Liver (tissue), 9 donors: Measurements from ENCODE around the gene MT2A. TPM values are rescaled to one million over a fixed set of nuclear protein-coding genes. Genes with fewer than 3 reads are reported as not detected.
A peak's percentile ranks its signal among the peaks of the same experiment; 100 is the strongest.

ENCODE experiments used
- DNase-seq: peaks from one replicate; pipeline ENCODE4 v3.0.0-alpha.2; 2017; ENCODE audit warnings: low spot score
- H3K27ac ChIP-seq, 2 donors: one replicate each; pipeline ENCODE4 v1.7.0; 2013; ENCODE audit warnings: inconsistent platforms in 2 of 2, low read length in 2 of 2, control low read depth in 1 of 2, low read depth in 1 of 2, mild to moderate bottlenecking in 1 of 2
- H3K27me3 ChIP-seq, 4 donors: one replicate each; pipeline versions ENCODE4 v1.6.1 to v1.7.0; 2013; ENCODE audit warnings: low read length in 3 of 4, inconsistent platforms in 1 of 4, mild to moderate bottlenecking in 1 of 4, moderate library complexity in 1 of 4; ENCODE audit not compliant: control insufficient read depth in 4 of 4, insufficient read depth in 4 of 4
- H3K36me3 ChIP-seq, 4 donors: one replicate each; pipeline versions ENCODE4 v1.6.1 to v1.7.0; 2013; ENCODE audit warnings: low read length in 3 of 4, mild to moderate bottlenecking in 3 of 4, low read depth in 1 of 4, moderate library complexity in 1 of 4; ENCODE audit not compliant: control insufficient read depth in 4 of 4, insufficient read depth in 3 of 4
- H3K4me1 ChIP-seq, 4 donors: one replicate each; pipeline versions ENCODE4 v1.6.1 to v1.7.0; 2013; ENCODE audit warnings: low read length in 3 of 4, mild to moderate bottlenecking in 3 of 4, moderate library complexity in 1 of 4; ENCODE audit not compliant: control insufficient read depth in 4 of 4, insufficient read depth in 4 of 4
- H3K4me3 ChIP-seq, 3 donors: one replicate each; pipeline versions ENCODE4 v1.6.1 to v1.7.0; 2013; ENCODE audit warnings: low read length in 3 of 3, control low read depth in 1 of 3, low read depth in 1 of 3, mild to moderate bottlenecking in 1 of 3
- H3K9ac ChIP-seq, 2 donors: one replicate each; pipeline ENCODE4 v1.7.0; 2013; ENCODE audit warnings: low read length in 2 of 2, mild to moderate bottlenecking in 2 of 2, moderate library complexity in 2 of 2, control low read depth in 1 of 2, low read depth in 1 of 2
- H3K9me3 ChIP-seq, 4 donors: one replicate each; pipeline versions ENCODE4 v1.6.1 to v1.7.0; 2013; ENCODE audit warnings: low read length in 3 of 4; ENCODE audit not compliant: control insufficient read depth in 4 of 4
- EGR1 ChIP-seq, 2 donors: IDR thresholded peaks; 2 replicates each; pipeline ENCODE4 v1.6.1; 2016 to 2018; ENCODE audit warnings: antibody characterized with exemption in 2 of 2, low read depth in 2 of 2
- FOXA1 ChIP-seq: IDR thresholded peaks from 2 replicates; pipeline ENCODE4 v1.6.1; 2016; ENCODE audit warnings: antibody characterized with exemption
- FOXA2 ChIP-seq: IDR thresholded peaks from 2 replicates; pipeline ENCODE4 v1.6.1; 2016; ENCODE audit warnings: antibody characterized with exemption
- GABPA ChIP-seq, 2 donors: IDR thresholded peaks in 1 of 2; conservative IDR thresholded peaks in 1 of 2; 2 replicates each; pipeline ENCODE4 v1.6.1; 2016; ENCODE audit warnings: antibody characterized with exemption in 2 of 2, mild to moderate bottlenecking in 1 of 2, moderate library complexity in 1 of 2
- HNF4A ChIP-seq, 2 donors: conservative IDR thresholded peaks; 2 replicates each; pipeline ENCODE4 v1.6.1; 2016; ENCODE audit warnings: antibody characterized with exemption in 2 of 2, mild to moderate bottlenecking in 2 of 2
- HNF4G ChIP-seq: IDR thresholded peaks from 2 replicates; pipeline ENCODE4 v1.6.1; 2016; ENCODE audit warnings: antibody characterized with exemption
- JUND ChIP-seq, 2 donors: IDR thresholded peaks; 2 replicates each; pipeline ENCODE4 v1.6.1; 2016; ENCODE audit warnings: antibody characterized with exemption in 2 of 2
- NR2F2 ChIP-seq: IDR thresholded peaks from 2 replicates; pipeline ENCODE4 v1.6.1; 2016; ENCODE audit warnings: antibody characterized with exemption
- RAD21 ChIP-seq, 2 donors: IDR thresholded peaks; 2 replicates each; pipeline ENCODE4 v1.6.1; 2016; ENCODE audit warnings: antibody characterized with exemption in 2 of 2, mild to moderate bottlenecking in 2 of 2
- RXRA ChIP-seq, 2 donors: IDR thresholded peaks; 2 replicates each; pipeline ENCODE4 v1.6.1; 2017 to 2018; ENCODE audit warnings: antibody characterized with exemption in 2 of 2, mild to moderate bottlenecking in 1 of 2
- SP1 ChIP-seq: IDR thresholded peaks from 2 replicates; pipeline ENCODE4 v1.6.1; 2018; ENCODE audit warnings: antibody characterized with exemption, mild to moderate bottlenecking
- TAF1 ChIP-seq: conservative IDR thresholded peaks from 2 replicates; pipeline ENCODE4 v1.6.1; 2016; ENCODE audit warnings: antibody characterized with exemption, mild to moderate bottlenecking
- YY1 ChIP-seq: IDR thresholded peaks from 2 replicates; pipeline ENCODE4 v1.6.1; 2016; ENCODE audit warnings: antibody characterized with exemption, mild to moderate bottlenecking
- WGBS: extraction: QIAGEN DNeasy Blood & Tissue Kit; methylation state at CpG from one replicate; pipeline ENCODE4 v1.1.7; 2013; 5-methylcytosine and 5-hydroxymethylcytosine counted together
- polyA plus RNA-seq, 2 donors: library from polyadenylated mRNA; stranded (reverse) in 1 of 2; unstranded in 1 of 2; fragments of 200-250 nt in 1 of 2; fragments of >200 nt in 1 of 2; fragmentation: Nextera tagmentation in 1 of 2; extraction: Ambion mirVana in 1 of 2; gene quantifications; one replicate each; pipeline versions ENCODE4 v1.2.1 to v1.2.3, GENCODE V29; 2013 to 2015
- total RNA-seq, 2 donors: library from RNA; depleted of rRNA; stranded (reverse); fragments of >200 nt; gene quantifications; one replicate each; pipeline ENCODE4 v1.2.3, GENCODE V29; 2014
- TF ChIP-seq, protein P1 (sequence below): IDR thresholded peaks from 2 replicates; pipeline ENCODE4 v1.6.1; 2016; ENCODE audit warnings: antibody characterized with exemption
- TF ChIP-seq, protein P2 (sequence below): IDR thresholded peaks from 2 replicates; pipeline ENCODE4 v1.6.1; 2016; ENCODE audit warnings: antibody characterized with exemption, mild to moderate bottlenecking
- TF ChIP-seq, protein P3 (sequence below): fragments of 150-350 bp; IDR thresholded peaks from 2 replicates; pipeline ENCODE4 v1.5.1; 2017; ENCODE audit warnings: improper control_type of control experiment, low read depth, low read length; ENCODE audit not compliant: missing input control
- TF ChIP-seq, protein P4 (sequence below): IDR thresholded peaks from 2 replicates; pipeline ENCODE4 v1.6.1; 2016; ENCODE audit warnings: antibody characterized with exemption
- TF ChIP-seq, protein P5 (sequence below): IDR thresholded peaks from 2 replicates; pipeline ENCODE4 v1.6.1; 2016; ENCODE audit warnings: antibody characterized with exemption
- donor health status: healthy.
- donor health status: healthy.
- donor health status: healthy.
- donor health status: healthy.
- donor health status: healthy.

The MT2A gene
- total and polyA plus RNA-seq, 4 donors = 45.8 to 5,206 (median 2,233) TPM

DNA sequence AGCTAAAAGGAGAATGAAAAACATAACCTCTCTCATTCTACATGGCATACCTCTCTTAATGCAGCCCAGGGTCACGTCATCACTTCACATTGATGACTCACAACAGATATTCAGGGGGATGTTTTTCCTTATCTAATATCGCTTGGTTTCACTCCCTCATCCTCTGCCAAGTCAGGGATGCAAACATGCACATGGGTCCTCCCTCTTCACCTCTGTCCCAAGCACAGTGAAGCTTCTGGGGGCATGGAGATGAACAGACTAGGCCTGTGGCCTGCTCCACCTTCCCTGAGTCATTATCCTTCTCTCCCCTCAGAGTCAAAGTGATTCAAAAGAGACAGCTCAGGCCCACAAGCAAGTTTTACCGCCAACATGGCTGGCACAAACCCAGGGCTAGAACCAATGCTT lies 2.3 kb upstream of the MT2A start:
- 33% methylated on average over 3 of the region's 3 CpGs for WGBS
- TF ChIP-seq HNF4G (no peak), SP1 (no peak), RAD21 (IDR thresholded peaks at IDR 0.05) (no peak), YY1 (no peak), GABPA (IDR thresholded peaks at IDR 0.05 in 1 of 2, conservative IDR thresholded peaks at IDR 0.05 in 1 of 2) (no peak), FOXA2 (no peak), JUND (IDR thresholded peaks at IDR 0.05) (no peak), HNF4A (conservative IDR thresholded peaks at IDR 0.05) (no peak), TAF1 (no peak), FOXA1 (no peak), RXRA (IDR thresholded peaks at IDR 0.05) (no peak), EGR1 (IDR thresholded peaks at IDR 0.05; ENCODE audit: low read depth in 2 of 2) (no peak), NR2F2 (no peak)
- TF ChIP-seq, protein P1, sequence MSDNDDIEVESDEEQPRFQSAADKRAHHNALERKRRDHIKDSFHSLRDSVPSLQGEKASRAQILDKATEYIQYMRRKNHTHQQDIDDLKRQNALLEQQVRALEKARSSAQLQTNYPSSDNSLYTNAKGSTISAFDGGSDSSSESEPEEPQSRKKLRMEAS = no peak
- TF ChIP-seq, protein P2, sequence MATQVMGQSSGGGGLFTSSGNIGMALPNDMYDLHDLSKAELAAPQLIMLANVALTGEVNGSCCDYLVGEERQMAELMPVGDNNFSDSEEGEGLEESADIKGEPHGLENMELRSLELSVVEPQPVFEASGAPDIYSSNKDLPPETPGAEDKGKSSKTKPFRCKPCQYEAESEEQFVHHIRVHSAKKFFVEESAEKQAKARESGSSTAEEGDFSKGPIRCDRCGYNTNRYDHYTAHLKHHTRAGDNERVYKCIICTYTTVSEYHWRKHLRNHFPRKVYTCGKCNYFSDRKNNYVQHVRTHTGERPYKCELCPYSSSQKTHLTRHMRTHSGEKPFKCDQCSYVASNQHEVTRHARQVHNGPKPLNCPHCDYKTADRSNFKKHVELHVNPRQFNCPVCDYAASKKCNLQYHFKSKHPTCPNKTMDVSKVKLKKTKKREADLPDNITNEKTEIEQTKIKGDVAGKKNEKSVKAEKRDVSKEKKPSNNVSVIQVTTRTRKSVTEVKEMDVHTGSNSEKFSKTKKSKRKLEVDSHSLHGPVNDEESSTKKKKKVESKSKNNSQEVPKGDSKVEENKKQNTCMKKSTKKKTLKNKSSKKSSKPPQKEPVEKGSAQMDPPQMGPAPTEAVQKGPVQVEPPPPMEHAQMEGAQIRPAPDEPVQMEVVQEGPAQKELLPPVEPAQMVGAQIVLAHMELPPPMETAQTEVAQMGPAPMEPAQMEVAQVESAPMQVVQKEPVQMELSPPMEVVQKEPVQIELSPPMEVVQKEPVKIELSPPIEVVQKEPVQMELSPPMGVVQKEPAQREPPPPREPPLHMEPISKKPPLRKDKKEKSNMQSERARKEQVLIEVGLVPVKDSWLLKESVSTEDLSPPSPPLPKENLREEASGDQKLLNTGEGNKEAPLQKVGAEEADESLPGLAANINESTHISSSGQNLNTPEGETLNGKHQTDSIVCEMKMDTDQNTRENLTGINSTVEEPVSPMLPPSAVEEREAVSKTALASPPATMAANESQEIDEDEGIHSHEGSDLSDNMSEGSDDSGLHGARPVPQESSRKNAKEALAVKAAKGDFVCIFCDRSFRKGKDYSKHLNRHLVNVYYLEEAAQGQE = no peak
- TF ChIP-seq, protein P3, sequence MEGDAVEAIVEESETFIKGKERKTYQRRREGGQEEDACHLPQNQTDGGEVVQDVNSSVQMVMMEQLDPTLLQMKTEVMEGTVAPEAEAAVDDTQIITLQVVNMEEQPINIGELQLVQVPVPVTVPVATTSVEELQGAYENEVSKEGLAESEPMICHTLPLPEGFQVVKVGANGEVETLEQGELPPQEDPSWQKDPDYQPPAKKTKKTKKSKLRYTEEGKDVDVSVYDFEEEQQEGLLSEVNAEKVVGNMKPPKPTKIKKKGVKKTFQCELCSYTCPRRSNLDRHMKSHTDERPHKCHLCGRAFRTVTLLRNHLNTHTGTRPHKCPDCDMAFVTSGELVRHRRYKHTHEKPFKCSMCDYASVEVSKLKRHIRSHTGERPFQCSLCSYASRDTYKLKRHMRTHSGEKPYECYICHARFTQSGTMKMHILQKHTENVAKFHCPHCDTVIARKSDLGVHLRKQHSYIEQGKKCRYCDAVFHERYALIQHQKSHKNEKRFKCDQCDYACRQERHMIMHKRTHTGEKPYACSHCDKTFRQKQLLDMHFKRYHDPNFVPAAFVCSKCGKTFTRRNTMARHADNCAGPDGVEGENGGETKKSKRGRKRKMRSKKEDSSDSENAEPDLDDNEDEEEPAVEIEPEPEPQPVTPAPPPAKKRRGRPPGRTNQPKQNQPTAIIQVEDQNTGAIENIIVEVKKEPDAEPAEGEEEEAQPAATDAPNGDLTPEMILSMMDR = no peak
- TF ChIP-seq, protein P4, sequence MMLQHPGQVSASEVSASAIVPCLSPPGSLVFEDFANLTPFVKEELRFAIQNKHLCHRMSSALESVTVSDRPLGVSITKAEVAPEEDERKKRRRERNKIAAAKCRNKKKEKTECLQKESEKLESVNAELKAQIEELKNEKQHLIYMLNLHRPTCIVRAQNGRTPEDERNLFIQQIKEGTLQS = no peak
- TF ChIP-seq, protein P5, sequence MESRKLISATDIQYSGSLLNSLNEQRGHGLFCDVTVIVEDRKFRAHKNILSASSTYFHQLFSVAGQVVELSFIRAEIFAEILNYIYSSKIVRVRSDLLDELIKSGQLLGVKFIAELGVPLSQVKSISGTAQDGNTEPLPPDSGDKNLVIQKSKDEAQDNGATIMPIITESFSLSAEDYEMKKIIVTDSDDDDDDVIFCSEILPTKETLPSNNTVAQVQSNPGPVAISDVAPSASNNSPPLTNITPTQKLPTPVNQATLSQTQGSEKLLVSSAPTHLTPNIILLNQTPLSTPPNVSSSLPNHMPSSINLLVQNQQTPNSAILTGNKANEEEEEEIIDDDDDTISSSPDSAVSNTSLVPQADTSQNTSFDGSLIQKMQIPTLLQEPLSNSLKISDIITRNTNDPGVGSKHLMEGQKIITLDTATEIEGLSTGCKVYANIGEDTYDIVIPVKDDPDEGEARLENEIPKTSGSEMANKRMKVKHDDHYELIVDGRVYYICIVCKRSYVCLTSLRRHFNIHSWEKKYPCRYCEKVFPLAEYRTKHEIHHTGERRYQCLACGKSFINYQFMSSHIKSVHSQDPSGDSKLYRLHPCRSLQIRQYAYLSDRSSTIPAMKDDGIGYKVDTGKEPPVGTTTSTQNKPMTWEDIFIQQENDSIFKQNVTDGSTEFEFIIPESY = no peak
- H3K27ac ChIP-seq = peak overlapping the region; percentile 98 to 99
- H3K36me3 ChIP-seq = no peaks in the 10 kb centered on the region
- no peaks in the 10 kb centered on the region for H3K9me3 ChIP-seq
- H3K9ac ChIP-seq = peak overlapping the region; percentile 23 to 68
- peaks cover 6 to 34% (median 9%) of the 10 kb centered on the region in 4 donors for H3K4me1 ChIP-seq
- no peak for DNase-seq
- peak overlapping the region in 1 of 3 donors; percentile 3 for H3K4me3 ChIP-seq
- no peaks in the 10 kb centered on the region for H3K27me3 ChIP-seq
